NCI-H2029 (cell line): ENCODE measurements around the gene EVPLL.
"Not testable (repeated sequence)": the region's sequence is repeated elsewhere in the genome, so short reads cannot be mapped to it uniquely, and the experiment has no call there.

ENCODE experiments used
- DNase-seq: peaks from one replicate; lab custom pipeline; 2025; lab: John Stamatoyannopoulos, UW

EVPLL gene

GRCh38 chr17:18425593-18425992 is 48.0 kb downstream of the EVPLL start:
- DNase-seq: not testable (repeated sequence)

- DNase-seq: not testable (repeated sequence)
Observed at GRCh38 chr17:18426639-18427038, 49.1 kb downstream of the EVPLL start.

- not testable (repeated sequence) for DNase-seq
Observed at GRCh38 chr17:18432206-18432605, 54.6 kb downstream of the EVPLL start.
